Uterus (tissue), 2 donors: ENCODE data around the gene IQGAP2.

Experiments
- POLR2A ChIP-seq, 2 donors: fragments of 450-650 bp; IDR thresholded peaks; one replicate each; pipeline ENCODE4 v1.6.1; 2016; ENCODE audit warnings: antibody characterized with exemption in 2 of 2, mild to moderate bottlenecking in 1 of 2, moderate library complexity in 1 of 2
- TF ChIP-seq, protein P1 (sequence below), 4 experiments: fragments of 200-600 bp in 2 of 4; fragments of 450-650 bp in 2 of 4; sonication (generic) in 2 of 4; IDR thresholded peaks; one replicate each; pipeline ENCODE4 v1.5.1; 2016 to 2019; ENCODE audit warnings: antibody characterized with exemption in 4 of 4, mild to moderate bottlenecking in 2 of 4, moderate library complexity in 1 of 4

- TF ChIP-seq, protein P1, sequence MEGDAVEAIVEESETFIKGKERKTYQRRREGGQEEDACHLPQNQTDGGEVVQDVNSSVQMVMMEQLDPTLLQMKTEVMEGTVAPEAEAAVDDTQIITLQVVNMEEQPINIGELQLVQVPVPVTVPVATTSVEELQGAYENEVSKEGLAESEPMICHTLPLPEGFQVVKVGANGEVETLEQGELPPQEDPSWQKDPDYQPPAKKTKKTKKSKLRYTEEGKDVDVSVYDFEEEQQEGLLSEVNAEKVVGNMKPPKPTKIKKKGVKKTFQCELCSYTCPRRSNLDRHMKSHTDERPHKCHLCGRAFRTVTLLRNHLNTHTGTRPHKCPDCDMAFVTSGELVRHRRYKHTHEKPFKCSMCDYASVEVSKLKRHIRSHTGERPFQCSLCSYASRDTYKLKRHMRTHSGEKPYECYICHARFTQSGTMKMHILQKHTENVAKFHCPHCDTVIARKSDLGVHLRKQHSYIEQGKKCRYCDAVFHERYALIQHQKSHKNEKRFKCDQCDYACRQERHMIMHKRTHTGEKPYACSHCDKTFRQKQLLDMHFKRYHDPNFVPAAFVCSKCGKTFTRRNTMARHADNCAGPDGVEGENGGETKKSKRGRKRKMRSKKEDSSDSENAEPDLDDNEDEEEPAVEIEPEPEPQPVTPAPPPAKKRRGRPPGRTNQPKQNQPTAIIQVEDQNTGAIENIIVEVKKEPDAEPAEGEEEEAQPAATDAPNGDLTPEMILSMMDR (IDR thresholded peaks at IDR 0.05) = no peak
- no peak for TF ChIP-seq POLR2A (IDR thresholded peaks at IDR 0.05)
These were observed 270.0 kb downstream of the IQGAP2 start for GRCh38 chr5:76673125-76673524.
